ENCODE measurements around the gene DAZAP1.
"Not testable (repeated sequence)": the region's sequence is repeated elsewhere in the genome, so short reads cannot be mapped to it uniquely, and the experiment has no call there.

Gene DAZAP1

GRCh38 chr19:1411255-1412191, 4.1 kb downstream of the DAZAP1 start:
- DNase-seq (ENCODE audit: low spot score), result no peak

DNA sequence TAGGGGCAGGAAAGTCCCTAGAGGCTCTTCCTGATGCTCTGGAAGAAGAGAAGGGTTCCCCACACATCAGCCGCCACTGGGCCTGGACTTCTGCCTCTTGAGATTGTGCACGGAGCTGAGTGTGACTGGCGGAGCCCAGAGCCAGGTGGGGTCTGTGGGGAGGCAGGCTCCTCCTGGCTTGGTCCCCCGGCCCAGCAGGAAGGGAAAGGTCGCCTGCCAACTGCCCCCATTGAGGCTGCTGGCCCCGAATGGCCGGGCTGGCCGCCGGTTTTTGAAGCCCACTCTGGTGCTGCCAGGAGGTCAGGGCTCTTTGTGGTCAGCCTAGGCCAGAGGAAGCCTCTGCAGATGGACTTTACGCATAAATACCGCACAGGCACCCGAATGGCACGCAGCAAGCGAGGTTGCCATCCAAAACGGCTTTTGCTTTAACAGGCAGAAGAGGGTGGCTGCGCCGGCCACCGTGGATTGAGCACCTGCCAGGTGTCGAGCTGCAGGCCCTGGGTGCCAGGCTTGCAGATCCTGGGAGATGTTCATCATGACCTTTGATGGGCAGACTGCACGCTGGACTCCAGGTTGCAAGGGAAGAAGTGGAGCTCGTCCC, 5.0 kb downstream of the DAZAP1 start:
- DNase-seq (ENCODE audit: low spot score), result no peak

DNA sequence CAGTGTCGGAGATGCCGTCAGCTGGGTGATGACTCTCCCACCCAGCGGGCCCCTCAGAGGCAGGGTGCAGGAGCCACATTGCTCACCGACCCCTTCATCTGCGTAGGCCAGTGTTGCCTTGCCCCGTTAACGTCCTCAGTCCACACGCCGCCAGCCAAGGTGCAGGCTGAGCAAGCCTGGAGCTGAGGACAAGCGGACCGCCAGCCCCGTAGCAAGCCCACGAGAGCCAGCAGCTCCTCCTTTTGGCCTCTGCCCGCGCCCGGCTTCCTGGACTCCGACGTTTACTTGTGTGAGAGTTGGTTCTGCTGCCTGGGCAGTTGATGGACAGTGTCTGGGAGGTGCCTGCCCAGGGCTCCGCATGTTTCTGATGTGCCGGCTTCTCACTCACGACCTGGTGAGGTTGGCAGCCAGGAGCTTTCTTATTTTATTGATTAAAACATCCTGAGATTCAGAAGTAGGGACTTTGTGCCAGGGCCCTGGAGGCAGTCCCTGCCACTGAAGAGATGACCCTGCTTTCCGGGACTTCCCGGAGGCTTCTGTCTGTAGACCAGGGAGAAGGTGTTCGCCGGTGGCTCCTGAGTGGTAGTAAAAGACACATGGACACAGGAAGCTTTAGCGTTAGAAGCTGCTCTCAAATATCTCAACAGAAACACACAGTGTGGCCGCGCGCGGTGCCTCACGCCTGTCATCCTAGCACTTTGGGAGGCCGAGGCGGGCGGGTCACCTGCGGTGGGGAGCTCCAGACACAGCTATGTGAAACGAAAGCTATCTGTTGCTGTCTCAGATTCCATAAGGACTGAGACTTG, 5.8 kb downstream of the DAZAP1 start:
- DNase-seq (ENCODE audit: low spot score), result no peak

DNA sequence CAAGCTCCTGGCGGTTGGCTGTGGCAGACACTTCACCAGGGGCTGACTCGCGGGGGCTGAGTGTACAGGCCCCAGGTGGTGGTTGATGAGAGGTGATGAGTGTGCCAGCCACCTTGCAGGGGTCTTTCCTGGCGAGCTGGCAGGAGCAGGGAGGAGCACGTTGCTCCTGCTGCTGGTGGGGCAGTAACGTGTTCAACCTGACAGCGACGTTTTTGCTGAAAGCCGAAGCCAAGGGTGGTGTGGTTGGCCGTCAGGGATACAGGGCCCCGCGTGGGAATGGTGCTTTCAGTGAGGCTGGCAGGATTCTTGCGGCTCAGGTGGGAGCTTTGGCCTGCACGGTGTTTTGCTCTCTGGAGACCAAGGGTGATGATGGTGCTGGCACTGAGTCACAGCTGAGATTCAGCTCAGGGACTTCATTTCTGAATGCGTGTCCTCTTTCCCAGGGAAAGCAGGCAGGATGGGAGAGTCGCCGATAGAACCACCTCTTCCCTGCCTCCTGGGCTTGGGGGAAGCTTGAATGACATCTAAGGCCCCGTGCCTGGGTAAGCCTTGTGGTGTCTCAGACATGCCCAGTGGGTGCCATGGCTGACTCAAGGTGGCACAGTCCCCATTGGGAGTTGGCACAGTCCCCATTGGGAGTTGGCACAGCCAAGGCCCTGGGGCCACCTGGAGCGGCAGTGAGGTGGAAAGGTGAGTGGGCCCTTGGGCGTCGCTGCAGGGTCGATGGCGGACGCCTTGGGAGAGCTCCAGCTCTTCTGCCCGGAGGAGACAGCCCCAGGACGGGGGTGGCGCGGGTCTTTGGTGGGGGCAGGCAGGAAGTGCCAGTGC, 8.8 kb downstream of the DAZAP1 start:
- no peak for DNase-seq (ENCODE audit: low spot score)

DNA sequence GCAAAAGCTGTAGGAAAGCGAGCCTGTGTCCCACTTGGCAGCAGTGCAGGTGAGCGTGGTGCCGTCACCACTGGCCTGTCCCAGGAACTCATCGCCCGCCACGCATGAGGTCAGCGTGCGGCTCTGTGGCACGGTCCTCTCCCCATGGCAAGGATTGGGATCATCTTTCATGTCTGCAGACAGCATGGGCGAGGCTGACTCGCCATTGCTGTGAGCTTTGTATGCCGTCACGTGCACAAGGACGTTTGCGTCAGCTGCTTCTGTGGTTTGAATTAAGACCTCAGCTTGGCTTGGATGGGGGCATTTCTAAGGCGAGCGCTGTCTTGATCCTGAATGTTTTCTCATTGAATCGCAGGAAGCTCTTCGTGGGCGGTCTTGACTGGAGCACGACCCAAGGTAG, 9.8 kb downstream of the DAZAP1 start:
- no peak for DNase-seq (ENCODE audit: low spot score)

- no peak for DNase-seq (ENCODE audit: low spot score)
Measured at GRCh38 chr19:1417681-1418495, 10.5 kb downstream of the DAZAP1 start.

DNA sequence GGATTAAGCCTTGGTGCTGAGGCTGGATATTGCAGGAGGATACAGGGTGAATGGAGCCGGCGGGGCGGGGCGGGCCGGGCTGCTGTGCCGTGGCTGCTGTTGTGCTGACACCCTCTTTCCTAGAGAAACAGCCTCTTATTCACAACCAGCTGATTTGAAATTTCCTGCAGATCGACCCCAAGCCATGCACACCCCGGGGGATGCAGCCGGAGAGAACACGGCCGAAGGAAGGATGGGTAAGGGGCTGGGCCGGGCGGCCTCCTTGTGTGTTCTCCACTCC, 11.1 kb downstream of the DAZAP1 start:
- DNase-seq (ENCODE audit: low spot score), result no peak

DNA sequence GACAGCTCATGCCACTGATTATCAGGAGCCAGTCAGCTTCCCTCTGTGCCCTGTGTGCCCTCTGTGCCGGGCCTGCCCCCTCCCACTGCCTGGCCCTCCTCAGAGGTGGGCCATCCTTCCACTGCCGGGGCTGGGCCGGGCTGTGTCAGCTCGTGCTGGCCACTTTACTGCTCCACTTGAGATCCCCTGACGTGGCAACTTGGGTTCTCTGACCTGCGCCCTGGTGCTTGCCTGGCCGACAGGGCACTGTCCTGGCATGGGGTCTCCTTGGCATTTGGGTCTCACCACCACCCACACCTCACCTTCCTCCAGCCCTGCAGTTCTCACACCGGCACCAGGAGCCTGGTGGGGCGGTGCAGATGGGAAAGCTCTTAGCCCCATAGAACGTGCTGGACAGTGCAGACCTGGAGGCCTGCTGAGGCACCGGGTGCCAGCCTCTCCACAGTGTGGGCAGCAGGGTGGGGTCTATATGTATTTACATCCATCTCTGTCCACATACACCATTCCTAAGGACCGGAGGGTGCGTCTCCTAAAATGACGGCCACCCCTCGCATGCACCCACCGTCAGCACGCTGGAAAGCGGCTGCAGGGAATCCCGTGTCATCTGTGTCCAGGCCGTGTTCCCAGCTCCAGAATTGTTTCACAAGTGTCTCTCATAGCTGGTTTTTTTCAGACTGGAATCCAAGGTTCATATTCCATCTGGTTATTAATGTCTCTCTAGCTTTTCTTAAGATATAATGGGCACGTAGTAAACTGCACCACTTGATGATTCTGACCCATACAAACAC, 11.8 kb downstream of the DAZAP1 start:
- no peak for DNase-seq (ENCODE audit: low spot score)

- not testable (repeated sequence) for DNase-seq (ENCODE audit: low spot score)
Measured at GRCh38 chr19:1420085-1420484, 12.7 kb downstream of the DAZAP1 start.

GRCh38 chr19:1420590-1420989, 13.2 kb downstream of the DAZAP1 start:
- DNase-seq (ENCODE audit: low spot score), result no peak

DNA sequence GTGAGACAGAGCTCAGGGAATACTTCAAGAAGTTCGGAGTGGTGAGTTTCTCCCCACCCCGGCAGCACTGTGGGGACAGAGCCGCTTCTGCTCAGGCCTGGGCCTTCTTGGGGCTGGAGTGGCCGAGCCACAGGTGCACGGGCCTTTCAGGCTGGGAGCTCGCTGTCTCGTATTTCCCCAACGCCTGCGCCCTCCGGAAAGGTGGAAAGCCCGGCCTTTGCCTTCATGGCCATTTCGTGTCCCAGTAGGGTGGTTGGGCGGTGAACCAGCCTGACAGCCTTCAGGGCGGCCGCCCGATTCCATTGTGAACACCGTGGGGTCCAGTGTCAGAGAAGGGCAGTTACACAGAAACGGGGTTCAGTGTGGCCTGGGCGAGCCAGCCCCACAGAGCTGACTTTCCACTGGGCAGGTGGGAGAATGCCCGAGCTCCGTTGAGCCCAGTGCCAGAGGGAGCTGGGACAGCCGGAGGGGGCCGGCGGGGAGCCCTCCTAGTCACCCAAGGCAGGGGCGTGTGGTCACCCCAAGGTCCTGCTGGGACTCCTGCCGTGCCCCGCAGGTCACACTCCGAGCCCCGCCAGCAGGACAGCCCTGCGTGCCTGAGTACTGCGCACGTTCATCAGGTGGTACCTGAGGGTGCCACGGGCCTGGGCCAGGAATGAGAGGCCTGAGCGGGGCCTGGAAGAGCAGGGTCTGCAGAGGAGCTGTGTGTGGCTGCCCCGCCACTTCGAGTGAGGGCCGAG, 14.0 kb downstream of the DAZAP1 start:
- DNase-seq (ENCODE audit: low spot score), result no peak

- DNase-seq (ENCODE audit: low spot score), result no peak
Measured at GRCh38 chr19:1421958-1422305, 14.5 kb downstream of the DAZAP1 start.

- DNase-seq (ENCODE audit: low spot score), result no peak
Measured at GRCh38 chr19:1422360-1422759, 15.0 kb downstream of the DAZAP1 start.

DNA sequence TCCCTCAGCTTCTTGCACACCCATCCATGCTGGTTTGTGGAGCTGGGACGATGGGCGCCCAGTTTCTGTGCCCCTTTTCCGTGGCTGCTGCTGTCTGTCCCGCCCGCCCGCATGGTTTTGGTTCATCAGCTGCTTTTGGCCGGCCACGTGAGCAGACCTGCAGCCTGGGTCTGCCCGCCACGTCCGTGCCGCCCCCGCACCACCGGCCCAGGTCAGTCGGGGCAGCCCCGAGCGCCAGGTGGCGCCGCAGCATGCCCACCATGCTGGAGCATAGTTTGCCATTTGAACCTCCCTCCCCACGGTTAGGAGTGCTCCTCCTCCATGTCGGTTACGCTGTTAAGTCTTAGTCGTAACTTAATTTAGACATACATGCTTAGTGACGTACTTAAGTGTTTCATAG, 15.6 kb downstream of the DAZAP1 start:
- no peak for DNase-seq (ENCODE audit: low spot score)

DNA sequence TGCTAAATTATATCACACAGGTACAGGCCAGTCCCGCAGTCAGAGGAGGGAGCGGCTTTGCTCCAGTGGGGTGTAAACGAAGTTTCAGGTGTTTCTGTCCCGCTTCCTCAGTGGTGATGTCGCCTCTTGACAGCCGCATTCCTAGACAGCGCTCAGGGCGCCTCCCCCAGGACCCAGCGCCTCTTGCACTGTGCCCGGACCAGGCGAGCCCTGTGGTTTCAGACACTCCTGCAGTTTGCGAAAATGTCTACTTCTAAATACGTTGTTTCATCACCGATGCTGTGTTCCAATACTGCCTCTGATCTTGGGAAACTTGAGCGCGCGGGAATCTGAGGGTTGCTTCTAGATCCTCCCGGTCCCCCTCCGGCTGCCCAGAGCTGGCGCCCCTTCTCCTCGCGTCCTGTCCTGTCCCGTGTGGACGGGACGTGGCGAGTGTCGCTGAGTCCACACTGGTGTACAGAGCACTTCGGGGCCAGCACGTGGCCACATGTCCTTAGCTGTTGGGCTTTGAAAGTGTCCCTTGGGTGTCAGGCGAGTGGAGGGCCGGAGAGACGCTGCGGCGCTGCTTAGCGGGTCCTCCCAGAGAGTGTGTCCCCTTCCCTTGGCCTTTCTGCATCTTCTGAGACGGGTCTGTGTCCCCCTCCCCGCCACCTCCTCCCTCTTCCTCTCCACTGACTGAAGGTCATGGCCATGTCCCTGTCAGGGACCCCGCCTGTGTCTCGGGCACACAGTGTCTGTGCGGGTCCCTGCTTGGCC, 16.2 kb downstream of the DAZAP1 start:
- DNase-seq (ENCODE audit: low spot score), result no peak

GRCh38 chr19:1424192-1424955, 17.0 kb downstream of the DAZAP1 start:
- DNase-seq (ENCODE audit: low spot score), result no peak

DNA sequence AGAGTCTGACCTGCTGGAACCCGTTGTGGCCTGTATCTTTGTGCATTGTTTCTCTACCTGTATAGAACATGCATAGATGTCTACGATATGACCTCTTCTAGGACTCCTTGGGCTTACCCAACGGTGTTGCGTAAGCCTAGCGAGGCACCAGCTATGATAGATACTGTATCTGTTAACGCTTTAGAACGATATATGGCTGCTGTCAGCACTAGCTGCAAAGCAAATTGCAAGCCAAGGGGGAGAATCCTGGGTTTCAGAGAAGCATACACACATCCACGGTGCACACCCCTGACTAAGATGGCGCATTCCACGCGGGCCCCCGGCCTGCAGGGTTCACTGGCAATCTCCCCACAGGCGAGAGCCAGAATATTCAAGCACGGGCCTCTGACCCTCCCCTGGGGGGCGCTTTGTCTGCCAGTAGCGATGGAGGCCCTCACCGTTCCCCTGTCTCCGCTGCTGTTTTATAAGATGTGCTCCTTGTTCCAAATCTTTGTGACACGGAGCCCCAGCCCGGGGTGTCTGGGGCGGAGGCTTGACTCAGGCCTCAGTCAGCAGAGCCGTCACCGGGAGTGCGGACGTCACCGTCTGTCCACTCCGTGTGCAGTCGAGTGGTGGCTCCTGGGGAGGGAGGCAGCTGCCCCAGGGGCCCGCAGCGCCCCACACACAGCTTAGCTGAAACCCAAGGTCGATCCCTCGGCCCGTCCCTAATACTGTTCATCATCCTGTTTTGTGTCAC, 17.9 kb downstream of the DAZAP1 start:
- DNase-seq (ENCODE audit: low spot score), result no peak

GRCh38 chr19:1425902-1426301, 18.5 kb downstream of the DAZAP1 start:
- no peak for DNase-seq (ENCODE audit: low spot score)

Data from iPS-NIHi11 (cell line).